ENCODE data around the gene CCPG1.

CCPG1 gene

DNA sequence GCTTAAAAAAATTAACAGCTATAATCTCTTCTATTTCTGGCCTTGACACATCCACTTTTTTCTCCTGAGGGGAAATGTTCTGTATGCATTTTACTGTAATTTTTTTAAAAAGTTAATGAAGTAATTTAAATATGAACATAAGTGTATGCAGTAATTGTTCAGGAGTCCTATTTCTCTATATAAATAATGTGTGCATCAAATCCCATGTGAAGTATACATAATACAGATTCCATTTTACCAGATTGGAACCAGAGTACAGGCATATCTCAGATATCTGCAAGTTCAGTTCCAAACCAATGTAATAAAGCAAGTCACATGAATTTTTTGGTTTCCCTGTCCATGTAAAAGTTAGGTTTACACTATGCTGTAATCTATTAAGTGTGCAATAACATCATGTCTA lies 26.6 kb downstream of the CCPG1 start:
- no peak for DNase-seq (ENCODE audit: low spot score)

- DNase-seq (ENCODE audit: low spot score), result no peak
Observed at GRCh38 chr15:55379095-55379494, 29.1 kb downstream of the CCPG1 start.

- DNase-seq (ENCODE audit: low spot score), result no peak
Observed at GRCh38 chr15:55372701-55373440, 35.3 kb downstream of the CCPG1 start.

DNA sequence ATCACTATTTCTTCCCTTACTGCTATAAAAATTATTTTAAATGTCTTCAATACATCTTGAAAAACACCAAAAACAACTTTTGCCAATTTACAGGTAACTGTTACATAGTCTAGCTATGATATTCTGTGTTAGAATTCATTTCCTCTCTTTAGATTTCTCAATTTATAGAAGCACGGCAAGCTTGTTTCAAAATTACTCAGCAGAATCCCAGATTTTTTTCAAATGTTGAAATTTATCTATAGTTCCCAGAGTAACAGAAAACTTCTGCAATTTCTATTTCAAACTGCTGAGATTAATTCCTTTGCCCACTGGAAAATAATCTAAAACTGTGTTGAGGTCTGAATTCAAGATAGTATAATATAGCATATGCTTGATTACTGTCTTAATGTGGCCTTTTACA lies 41.2 kb downstream of the CCPG1 start:
- DNase-seq (ENCODE audit: low spot score), result no peak

DNA sequence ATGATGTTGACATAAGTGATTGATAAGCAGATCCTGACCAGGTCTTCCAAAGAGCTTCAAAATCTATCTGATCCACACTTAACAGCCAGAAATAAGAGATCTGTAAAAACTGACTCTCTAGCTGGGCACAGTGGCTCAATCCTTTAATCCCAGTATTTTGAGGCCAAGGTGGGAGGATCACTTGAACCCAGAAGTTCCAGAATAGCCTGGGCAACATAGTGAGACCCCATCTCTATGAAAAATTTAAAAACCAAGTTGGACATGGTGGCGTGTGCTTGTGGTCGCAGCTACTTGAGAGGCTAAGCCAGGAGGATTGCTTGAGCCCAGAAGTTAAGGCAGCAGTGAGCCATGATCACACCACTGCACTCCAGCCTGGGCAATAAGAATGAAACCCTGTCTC lies 45.5 kb downstream of the CCPG1 start:
- DNase-seq (ENCODE audit: low spot score), result no peak

DNA sequence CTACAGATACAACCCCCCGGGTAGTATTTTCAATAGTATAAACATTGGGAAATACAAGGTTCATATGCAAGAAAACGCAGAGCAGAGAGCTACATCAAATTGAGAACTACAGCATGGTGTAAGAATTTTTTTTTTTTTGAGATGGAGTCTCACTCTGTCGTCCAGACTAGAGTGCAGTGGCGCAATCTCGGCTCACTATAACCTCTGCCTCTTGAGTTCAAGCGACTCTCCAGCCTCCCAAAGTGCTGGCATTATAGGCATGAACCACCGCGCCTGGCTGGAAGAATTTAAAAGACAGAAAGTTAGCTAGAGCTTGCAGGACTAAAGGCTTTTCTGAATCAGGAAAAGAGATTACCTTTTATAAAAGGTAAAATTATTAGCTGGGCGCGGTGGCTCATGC lies 47.1 kb downstream of the CCPG1 start:
- DNase-seq (ENCODE audit: low spot score), result no peak

DNA sequence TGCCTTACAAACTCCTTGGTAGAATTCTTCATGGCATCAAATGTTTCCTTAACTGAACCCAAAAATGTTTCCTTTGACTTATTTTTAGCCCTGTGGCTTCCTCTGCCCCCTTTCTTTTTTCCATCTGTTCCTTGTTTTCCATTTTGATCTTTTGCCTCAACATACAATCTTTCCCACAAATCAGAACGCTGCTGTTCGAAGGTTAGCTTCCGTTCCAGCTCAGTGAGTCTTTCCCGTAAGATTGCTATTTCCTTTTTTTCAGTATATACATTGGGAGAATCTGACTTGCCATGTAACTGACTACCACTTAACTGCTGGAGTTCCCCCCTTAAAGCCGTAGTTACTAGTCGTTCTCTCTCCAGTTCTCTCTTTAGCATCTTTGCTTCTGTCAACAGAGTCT lies 47.9 kb downstream of the CCPG1 start:
- no peak for DNase-seq (ENCODE audit: low spot score)

GRCh38 chr15:55358471-55358870 lies 49.7 kb downstream of the CCPG1 start:
- no peak for DNase-seq (ENCODE audit: low spot score)

- DNase-seq (ENCODE audit: low spot score), result peak; percentile 40
Observed at GRCh38 chr15:55357774-55358173, 50.4 kb downstream of the CCPG1 start.

DNA sequence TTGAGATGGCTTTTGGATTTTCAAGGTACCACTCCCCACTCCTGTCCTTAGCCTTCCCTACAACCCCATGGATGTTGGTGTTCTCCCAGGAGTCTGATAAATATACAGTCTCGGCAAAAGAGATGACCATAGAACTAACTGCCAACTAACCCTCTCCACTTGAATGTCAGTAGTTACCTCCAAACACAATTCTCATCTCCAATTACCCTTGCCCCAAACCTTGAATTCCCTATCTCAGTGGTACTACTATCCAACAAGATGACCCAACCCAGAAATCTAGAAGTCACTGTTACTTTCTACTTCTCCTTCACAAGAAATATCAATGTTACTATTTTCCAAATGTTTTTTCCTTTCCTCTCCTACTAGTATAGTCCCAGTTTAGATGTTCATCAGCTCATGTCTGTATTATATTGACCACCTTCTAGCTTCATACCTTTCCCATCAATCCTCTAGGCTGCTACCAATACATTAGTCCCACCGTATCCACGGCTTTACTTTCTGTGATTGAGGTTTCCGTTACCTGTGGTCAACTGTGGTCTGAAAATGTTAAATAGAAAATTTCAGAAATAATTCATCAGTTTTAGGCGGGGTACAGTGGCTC lies 51.1 kb downstream of the CCPG1 start:
- DNase-seq (ENCODE audit: low spot score), result no peak

GRCh38 chr15:55353025-55353424 lies 55.1 kb downstream of the CCPG1 start:
- no peak for DNase-seq (ENCODE audit: low spot score)

DNA sequence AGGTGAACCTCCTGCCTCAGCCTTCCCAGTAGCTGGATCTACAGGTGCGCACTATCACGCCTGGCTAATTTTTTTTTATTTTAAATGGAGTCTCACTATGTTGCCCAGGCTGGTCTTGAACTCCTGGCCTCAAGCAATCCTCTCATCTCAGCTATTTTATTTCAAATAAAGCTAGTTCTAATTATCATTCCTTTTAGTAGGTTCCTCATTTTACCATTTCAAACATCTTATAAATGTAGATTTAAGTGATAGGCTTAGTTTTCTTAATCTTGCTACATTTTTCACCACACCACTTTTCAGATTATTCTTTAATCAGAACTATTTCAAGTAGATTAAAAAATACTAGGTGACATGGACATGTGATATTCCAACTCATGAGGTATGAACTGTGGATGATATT lies 58.9 kb downstream of the CCPG1 start:
- no peak for DNase-seq (ENCODE audit: low spot score)

DNA sequence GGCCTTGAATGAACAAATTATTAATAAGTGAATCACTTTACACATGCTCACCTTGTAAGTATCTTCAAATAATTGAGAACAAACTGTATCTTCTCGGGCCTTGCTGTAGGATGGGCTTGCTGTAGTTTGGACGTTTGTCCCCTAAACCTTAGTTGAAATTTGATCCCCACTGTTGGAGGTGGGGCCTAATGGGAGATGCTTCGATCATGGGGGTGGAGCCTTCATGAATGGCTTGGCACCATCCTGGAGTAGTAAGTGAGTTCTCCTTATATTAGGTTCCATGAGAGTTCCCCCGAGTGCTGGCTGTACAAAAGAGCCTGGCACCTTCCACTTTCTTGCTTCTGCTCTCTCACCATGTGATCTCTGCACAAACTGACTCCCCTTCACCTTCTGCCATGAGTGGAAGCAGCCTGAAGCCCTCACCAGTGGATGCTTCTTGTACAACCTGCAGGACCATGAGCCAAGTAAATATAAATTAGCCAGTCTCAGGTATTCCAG lies 59.8 kb downstream of the CCPG1 start:
- DNase-seq (ENCODE audit: low spot score), result no peak

- peak; percentile 47 for DNase-seq (ENCODE audit: low spot score)
Observed at GRCh38 chr15:55344206-55344605, 64.0 kb downstream of the CCPG1 start.

GRCh38 chr15:55343168-55343567 lies 65.0 kb downstream of the CCPG1 start:
- DNase-seq (ENCODE audit: low spot score), result peak; percentile 3

- DNase-seq (ENCODE audit: low spot score), result no peak
Observed at GRCh38 chr15:55337160-55337559, 71.0 kb downstream of the CCPG1 start.

- no peak for DNase-seq (ENCODE audit: low spot score)
Observed at GRCh38 chr15:55334997-55335396, 73.2 kb downstream of the CCPG1 start.

DNA sequence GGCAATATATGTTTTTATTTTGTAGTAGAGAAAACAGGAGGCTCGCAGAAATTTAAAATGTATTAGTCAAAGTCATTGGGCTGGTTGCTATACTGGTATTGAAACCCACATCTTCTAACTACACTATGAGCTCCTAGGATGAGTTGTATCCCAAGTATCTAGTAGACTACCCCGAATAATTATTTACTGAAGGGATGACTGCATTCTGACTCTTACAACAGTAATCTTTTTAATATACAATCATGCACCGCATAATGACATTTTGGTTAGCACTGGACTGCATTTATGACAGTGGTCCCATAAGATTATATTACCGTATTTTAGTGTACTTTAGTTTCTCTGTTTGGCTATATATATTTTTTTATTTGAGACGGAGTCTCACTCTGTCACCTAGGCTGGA lies 73.8 kb downstream of the CCPG1 start:
- peak; percentile 43 for DNase-seq (ENCODE audit: low spot score)

GRCh38 chr15:55327387-55327786 lies 80.8 kb downstream of the CCPG1 start:
- no peak for DNase-seq (ENCODE audit: low spot score)

DNA sequence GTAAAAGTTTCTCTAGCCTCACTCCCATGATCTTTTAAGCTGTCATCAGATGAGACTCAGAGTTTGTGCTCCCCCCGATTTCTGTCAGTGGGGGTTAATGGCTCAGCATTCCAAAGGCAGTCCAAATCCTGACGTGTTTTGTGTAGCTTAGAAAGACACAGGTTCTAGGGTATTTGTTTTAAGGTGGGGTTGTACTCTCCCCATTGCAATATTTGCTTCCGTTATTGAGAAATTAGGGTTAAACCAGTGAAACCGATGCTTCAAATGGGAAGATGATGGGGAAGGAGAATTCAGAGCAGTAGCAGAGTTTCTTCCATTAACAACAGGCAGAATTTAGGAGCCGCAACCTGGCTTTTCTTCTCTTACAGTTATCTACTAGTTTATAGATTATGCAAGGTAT lies 85.7 kb downstream of the CCPG1 start:
- no peak for DNase-seq (ENCODE audit: low spot score)

DNA sequence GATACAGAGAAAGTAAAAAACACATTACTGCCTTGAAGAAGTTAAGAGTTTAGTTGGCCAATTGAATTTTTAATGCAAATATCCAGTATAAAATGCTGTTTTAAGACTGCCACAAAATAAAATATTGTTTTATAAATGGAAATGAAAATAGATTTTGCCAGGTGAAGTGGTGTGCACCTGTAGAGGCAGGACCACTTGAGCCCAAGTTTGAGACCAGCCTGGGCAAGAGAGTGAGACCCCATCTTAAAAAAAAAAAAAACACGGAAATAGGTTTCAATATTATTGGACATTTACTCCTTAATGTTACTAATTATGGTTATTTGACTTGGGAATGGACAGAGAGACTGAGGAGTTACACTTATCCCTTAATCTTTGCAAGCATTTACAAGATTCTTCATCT lies 87.2 kb downstream of the CCPG1 start:
- DNase-seq (ENCODE audit: low spot score), result no peak

DNA sequence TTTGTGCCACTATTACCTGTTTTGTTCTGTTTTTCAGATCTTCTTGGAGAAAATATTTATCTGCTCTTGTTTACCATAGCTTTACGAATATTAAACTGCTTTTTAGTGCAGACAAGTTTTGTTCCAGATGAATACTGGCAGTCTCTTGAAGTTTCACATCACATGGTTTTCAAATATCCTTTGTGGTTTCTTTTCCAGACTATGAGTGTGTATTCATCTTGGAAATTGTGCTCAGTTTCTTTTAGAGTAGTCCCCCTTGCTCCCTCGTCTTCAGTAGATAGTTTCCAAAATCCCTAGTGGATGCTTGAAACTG lies 88.0 kb downstream of the CCPG1 start:
- DNase-seq (ENCODE audit: low spot score), result peak; percentile 7

DNA sequence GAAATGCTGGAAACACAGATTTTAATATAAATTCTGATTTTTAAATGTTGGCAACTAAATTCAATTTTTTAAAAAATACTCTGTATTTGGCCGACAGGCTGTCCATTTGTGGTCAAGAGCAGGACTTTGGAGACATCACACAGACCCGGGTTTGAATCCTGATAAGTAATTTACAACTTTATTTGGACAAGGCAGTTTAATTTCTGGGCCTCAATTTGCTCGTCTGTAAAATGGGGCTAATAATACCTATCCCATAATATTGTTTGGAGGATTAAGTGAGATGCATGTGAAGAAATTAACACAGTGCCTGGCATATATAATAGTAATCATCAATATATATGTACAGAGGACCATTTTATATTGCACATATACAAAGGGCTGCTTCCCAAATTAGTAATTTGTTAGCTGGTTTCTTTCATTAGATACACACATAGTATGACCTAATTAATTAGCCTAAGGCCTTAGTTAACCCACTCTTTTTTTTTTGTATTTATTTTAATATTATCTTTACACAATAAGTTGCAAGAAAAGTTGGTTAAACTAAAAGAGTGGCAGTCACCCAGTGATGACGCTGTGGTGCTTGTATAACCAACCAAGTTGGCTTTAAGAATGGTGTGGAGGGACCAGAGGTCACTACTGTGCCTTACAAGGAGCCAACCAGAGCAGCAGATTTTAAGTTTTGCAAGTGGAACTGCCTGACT lies 88.5 kb downstream of the CCPG1 start:
- peak; percentile 47 for DNase-seq (ENCODE audit: low spot score)
